SK-N-DZ (cell line): Measurements from ENCODE around the gene SMIM35.

Experiments
- DNase-seq: peaks from one replicate; pipeline ENCODE4 v3.0.0-alpha.2; 2015; ENCODE audit warnings: low spot score

SMIM35 gene

DNA sequence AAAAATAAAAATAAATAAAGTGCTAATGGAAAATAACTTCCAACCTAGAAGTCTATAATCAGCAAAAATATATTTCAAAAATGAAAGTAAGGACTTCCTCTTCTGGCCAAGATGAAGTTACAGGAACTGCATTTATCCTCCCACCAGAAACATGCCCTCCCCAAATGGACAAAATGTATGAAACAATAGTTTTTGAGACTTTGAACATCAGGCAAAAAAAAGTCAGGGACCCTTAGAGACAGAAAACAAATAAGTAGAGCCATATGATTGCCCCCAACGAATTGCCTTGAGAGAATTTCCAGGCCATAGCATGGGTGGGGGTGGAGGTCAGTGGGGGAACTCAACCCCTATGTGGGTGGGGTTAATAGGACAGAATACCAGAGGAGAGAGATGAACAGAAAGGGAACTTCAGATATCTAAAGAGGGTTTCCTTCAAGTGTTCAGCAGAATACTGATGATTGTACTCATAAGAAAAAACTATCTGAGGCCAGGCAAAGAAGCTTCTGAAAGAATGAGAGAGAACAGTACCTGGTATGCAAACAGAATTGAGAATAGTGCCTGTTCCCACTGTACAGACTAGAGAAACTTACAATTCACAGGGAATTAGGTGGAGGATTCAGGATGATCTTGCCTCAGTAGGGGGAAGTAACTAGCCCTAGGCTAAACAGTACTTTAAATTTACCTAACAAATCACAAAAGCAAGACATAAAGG lies 127.2 kb downstream of the SMIM35 start:
- DNase-seq = no peak

DNA sequence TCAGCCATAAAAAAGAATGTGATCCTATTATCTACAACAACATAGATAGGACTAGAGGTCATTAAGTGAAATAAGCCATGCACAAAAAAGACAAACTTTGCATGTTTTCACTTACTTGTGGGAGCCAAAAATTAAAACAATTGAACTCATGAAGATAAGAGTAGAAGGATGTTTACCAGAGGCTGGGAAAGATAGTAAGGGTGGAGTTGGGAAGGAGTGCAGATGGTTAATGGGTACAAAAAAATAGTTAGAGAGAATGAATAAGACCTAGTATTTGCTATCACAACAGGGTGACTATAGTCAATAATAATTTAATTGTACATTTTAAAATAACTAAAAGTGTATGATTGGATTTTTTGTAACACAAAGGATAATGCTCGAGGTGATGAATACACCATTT lies 127.8 kb downstream of the SMIM35 start:
- no peak for DNase-seq
